Muscle of leg (tissue), 11 donors: ENCODE data around the gene MSI2. TPM values are rescaled to one million over a fixed set of nuclear protein-coding genes. Genes with fewer than 3 reads are reported as not detected.

Experiments
- DNase-seq: peaks from one replicate; pipeline ENCODE4 v3.0.0; 2013
- H3K27ac ChIP-seq: one replicate; pipeline ENCODE4 v1.5.1; 2013; ENCODE audit warnings: mild to moderate bottlenecking, low read length, control low read depth
- H3K27me3 ChIP-seq: one replicate; pipeline ENCODE4 v1.6.1; 2013; ENCODE audit warnings: low read length; ENCODE audit not compliant: control insufficient read depth, insufficient read depth
- H3K36me3 ChIP-seq: one replicate; pipeline ENCODE4 v1.6.1; 2013; ENCODE audit warnings: low read length; ENCODE audit not compliant: control insufficient read depth, insufficient read depth
- H3K4me1 ChIP-seq: one replicate; pipeline ENCODE4 v1.6.1; 2013; ENCODE audit warnings: low read length; ENCODE audit not compliant: control insufficient read depth, insufficient read depth
- H3K4me3 ChIP-seq: one replicate; pipeline ENCODE4 v1.5.1; 2013; ENCODE audit warnings: low read length, control low read depth
- H3K9me3 ChIP-seq: replicated peaks from 2 replicates; pipeline ENCODE4 v1.6.1; 2013; ENCODE audit warnings: low read depth, low read length; ENCODE audit not compliant: control insufficient read depth
- WGBS: methylation state at CpG from one replicate; pipeline ENCODE4 v1.1.5; 2013; ENCODE audit warnings: missing lambda C conversion rate; ENCODE audit not compliant: insufficient coverage; 5-methylcytosine and 5-hydroxymethylcytosine counted together
- polyA plus RNA-seq, 8 donors: library from polyadenylated mRNA; unstranded; fragments of 120-200 nt; gene quantifications; one replicate each; pipeline versions ENCODE4 v1.2.1 to v1.2.3, GENCODE V29; 2013; ENCODE audit warnings: inconsistent platforms in 1 of 8, low replicate concordance in 1 of 8; ENCODE audit not compliant: insufficient read length in 8 of 8, insufficient read depth in 1 of 8
- total RNA-seq: library from RNA; stranded (reverse); fragments of 120-200 nt; gene quantifications from one replicate; pipeline ENCODE4 v1.2.4, GENCODE V29; 2013

The MSI2 gene
- total and polyA plus RNA-seq, 9 donors: 21.5 to 32.0 (median 27.4) TPM

DNA sequence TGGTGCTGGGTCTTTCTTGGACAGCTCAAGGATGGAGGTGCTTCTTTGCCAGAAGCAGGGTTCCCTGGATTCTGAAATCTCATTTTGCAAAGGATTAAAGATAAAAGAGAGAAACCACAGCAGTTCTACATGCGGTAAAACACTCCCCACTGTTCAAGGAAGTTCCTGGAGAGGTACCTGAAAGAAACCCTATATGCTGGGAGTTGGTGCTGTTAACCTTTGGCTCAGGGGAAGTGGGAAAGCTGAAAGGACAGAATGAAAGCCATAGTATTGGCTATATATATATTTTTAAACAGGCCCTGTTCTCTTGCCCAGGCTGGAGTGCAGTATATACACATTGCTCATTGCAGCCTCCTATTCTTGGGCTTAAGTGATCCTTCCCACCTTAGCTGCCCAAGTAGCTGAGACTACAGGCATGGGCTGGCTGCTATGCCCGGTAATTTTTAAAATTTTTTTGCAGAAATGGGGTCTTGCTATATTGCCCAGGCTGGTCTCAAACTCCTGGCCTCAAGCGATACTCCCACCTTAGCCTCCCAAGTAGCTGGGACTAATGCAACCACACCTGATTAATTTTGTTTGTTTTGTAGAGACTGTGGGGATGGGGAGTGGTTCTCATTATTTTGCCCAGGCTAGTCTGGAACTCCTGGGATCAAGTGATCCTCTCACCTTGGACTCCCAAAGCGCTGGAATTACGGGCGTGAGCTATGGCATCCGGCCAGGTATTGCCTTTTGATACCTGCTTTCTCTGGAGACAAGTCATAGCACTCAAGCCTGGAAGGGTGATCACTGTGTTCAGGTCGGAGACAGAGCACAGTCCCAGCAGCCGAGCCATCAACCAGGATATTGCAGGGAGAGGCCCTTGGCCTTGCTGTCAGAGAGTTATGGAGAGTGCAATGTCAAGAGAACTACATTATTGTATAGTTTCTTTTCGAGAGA is 55.2 kb downstream of the MSI2 start:
- Histone ChIP-seq H3K27me3 (no peaks in the 10 kb centered on the region), H3K27ac (no peak overlapping the region), H3K36me3 (peaks cover 3% of the 10 kb centered on the region), H3K4me3 (no peak overlapping the region), H3K4me1 (no peaks in the 10 kb centered on the region), H3K9me3 (no peaks in the 10 kb centered on the region)
- WGBS: 72% methylated on average over 7 of the region's 10 CpGs
- DNase-seq: no peak

- no peak overlapping the region for H3K27ac ChIP-seq
- WGBS: 28% methylated on average over 2 of the region's 2 CpGs
- no peaks in the 10 kb centered on the region for H3K4me1 ChIP-seq
- no peaks in the 10 kb centered on the region for H3K27me3 ChIP-seq
- H3K36me3 ChIP-seq: peaks cover 3% of the 10 kb centered on the region
- DNase-seq: no peak
- no peak overlapping the region for H3K4me3 ChIP-seq
- H3K9me3 ChIP-seq: no peaks in the 10 kb centered on the region
Observed at GRCh38 chr17:57312242-57312641, 55.9 kb downstream of the MSI2 start.

- DNase-seq: no peak
- H3K27me3 ChIP-seq: no peaks in the 10 kb centered on the region
- H3K36me3 ChIP-seq: peaks cover 3% of the 10 kb centered on the region
- 78% methylated on average over 7 of the region's 12 CpGs for WGBS
- H3K4me1 ChIP-seq: no peaks in the 10 kb centered on the region
- H3K27ac ChIP-seq: no peak overlapping the region
- no peaks in the 10 kb centered on the region for H3K9me3 ChIP-seq
- no peak overlapping the region for H3K4me3 ChIP-seq
Observed at GRCh38 chr17:57313097-57313835, 56.9 kb downstream of the MSI2 start.

GRCh38 chr17:57315061-57316015 is 59.0 kb downstream of the MSI2 start:
- DNase-seq: no peak
- no peaks in the 10 kb centered on the region for H3K27me3 ChIP-seq
- H3K9me3 ChIP-seq: no peaks in the 10 kb centered on the region
- H3K36me3 ChIP-seq: peaks cover 3% of the 10 kb centered on the region
- no peaks in the 10 kb centered on the region for H3K4me1 ChIP-seq
- WGBS: 77% methylated on average over 5 of the region's 16 CpGs
- no peak overlapping the region for H3K4me3 ChIP-seq
- H3K27ac ChIP-seq: no peak overlapping the region

- H3K27me3 ChIP-seq: no peaks in the 10 kb centered on the region
- no peaks in the 10 kb centered on the region for H3K4me1 ChIP-seq
- H3K9me3 ChIP-seq: no peaks in the 10 kb centered on the region
- WGBS: no CpG with 5 or more reads among the region's 5 CpGs
- H3K36me3 ChIP-seq: no peaks in the 10 kb centered on the region
- H3K27ac ChIP-seq: no peak overlapping the region
- no peak overlapping the region for H3K4me3 ChIP-seq
- DNase-seq: no peak
Observed at GRCh38 chr17:57316361-57316760, 60.0 kb downstream of the MSI2 start.

- no peak for DNase-seq
- H3K27me3 ChIP-seq: no peaks in the 10 kb centered on the region
- WGBS: 88% methylated on average over 3 of the region's 3 CpGs
- no peaks in the 10 kb centered on the region for H3K9me3 ChIP-seq
- no peak overlapping the region for H3K27ac ChIP-seq
- H3K4me1 ChIP-seq: no peaks in the 10 kb centered on the region
- no peak overlapping the region for H3K4me3 ChIP-seq
- H3K36me3 ChIP-seq: no peaks in the 10 kb centered on the region
Observed at GRCh38 chr17:57317079-57317478, 60.8 kb downstream of the MSI2 start.

GRCh38 chr17:57318913-57319312 is 62.6 kb downstream of the MSI2 start:
- WGBS: 83% methylated on average over 5 of the region's 6 CpGs

DNA sequence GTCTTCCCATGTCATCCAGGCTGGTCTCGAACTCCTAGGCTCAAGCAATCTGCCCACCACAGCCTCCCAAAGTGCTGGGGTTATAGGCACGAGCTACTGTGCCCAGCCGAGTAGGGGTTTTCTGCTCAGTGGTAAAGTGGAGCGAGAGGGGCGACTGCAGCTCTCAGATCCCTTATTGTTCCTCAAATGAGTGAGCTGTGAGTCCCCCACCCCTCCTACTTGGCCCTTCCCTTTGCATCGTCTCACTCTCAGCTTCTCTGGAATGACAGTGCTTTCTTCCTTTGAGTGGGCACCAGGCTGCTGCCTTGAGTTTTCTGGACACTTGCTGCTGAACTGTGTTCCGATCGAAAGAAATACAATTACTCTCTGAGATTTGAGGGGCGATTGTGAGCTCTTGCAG is 63.5 kb downstream of the MSI2 start:
- Histone ChIP-seq H3K27ac (no peak overlapping the region), H3K9me3 (no peaks in the 10 kb centered on the region), H3K4me1 (no peaks in the 10 kb centered on the region), H3K4me3 (no peak overlapping the region), H3K36me3 (no peaks in the 10 kb centered on the region), H3K27me3 (no peaks in the 10 kb centered on the region)
- WGBS: 65% methylated on average over 3 of the region's 9 CpGs
- no peak for DNase-seq

More at GRCh38 chr17:57318913-57319312, 62.6 kb downstream of the MSI2 start:
- Histone ChIP-seq H3K27ac (no peak overlapping the region), H3K9me3 (no peaks in the 10 kb centered on the region), H3K4me1 (no peaks in the 10 kb centered on the region), H3K4me3 (no peak overlapping the region), H3K36me3 (no peaks in the 10 kb centered on the region), H3K27me3 (no peaks in the 10 kb centered on the region)
- DNase-seq: no peak

DNA sequence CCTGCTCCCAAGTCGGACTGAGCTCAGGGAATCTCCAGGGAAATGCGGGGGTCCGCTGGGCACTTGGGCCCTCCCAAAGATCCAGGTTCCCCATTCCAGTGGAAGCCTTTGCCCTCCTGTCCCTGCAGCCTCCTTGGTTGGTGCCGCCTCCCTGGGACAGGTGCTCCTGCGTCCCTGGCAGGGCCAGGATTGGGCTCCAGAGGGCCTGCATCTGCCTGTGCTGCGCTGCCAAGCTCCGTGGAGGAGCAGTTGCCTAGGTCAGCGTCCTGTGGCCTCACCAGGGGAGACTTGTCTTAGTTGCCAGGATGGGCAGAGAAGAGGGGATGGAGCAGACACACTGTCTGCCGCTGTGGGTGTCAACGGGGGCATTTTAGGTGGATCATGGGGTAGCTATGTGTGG is 67.1 kb downstream of the MSI2 start:
- WGBS: 82% methylated on average over 7 of the region's 10 CpGs
- Histone ChIP-seq H3K4me1 (no peaks in the 10 kb centered on the region), H3K36me3 (no peaks in the 10 kb centered on the region), H3K27me3 (no peaks in the 10 kb centered on the region), H3K27ac (no peak overlapping the region), H3K9me3 (no peaks in the 10 kb centered on the region), H3K4me3 (no peak overlapping the region)
- no peak for DNase-seq
